Measurements from ENCODE around the gene IRAK1. TPM values are rescaled to one million over a fixed set of nuclear protein-coding genes. Genes with fewer than 3 reads are reported as not detected.

IRAK1 gene
- polyA plus RNA-seq, 1 donor from 2014 or later, result 6.8 TPM

DNA sequence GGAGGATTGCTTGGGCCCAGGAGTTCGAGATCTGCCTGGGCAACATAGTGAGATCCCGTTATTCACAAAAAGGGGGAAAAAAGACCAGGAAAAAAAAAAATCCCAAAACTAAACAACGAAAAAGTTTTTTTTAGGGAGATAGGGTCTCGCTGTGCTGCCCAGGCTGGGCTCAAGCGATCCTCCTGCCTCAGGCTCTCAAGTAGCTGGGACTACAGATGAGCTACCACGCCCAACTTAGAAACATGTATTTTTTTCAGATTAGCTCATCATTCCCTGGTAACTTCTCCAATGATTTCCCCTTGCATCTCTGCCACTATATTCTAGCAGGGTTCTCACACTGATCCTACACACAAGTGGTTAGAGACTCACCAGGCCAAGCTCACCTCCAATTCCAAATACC, 24.4 kb upstream of the IRAK1 start:
- no peak overlapping the region for H3K4me2 ChIP-seq (ENCODE audit: low read length)
- H3K27ac ChIP-seq (ENCODE audit: low read length), result no peak overlapping the region
- H3F3A ChIP-seq (ENCODE audit: insufficient read depth, low read length, poor library complexity, severe bottlenecking), result no peaks in the 10 kb centered on the region
- H3K79me2 ChIP-seq (replicated peaks; ENCODE audit: insufficient read depth, low read length), result no peaks in the 10 kb centered on the region
- TF ChIP-seq EP300 (conservative IDR thresholded peaks at IDR 0.05; ENCODE audit: poor library complexity, severe bottlenecking) (no peak), MXI1 (conservative IDR thresholded peaks at IDR 0.05; ENCODE audit: poor library complexity, severe bottlenecking) (no peak), EZH2 (IDR thresholded peaks at IDR 0.05; ENCODE audit: borderline replicate concordance, insufficient read depth, low read length, poor library complexity, severe bottlenecking) (no peak), RAD21 (conservative IDR thresholded peaks at IDR 0.05) (no peak), POLR2AphosphoS5 (IDR thresholded peaks at IDR 0.05) (no peak), SMC3 (conservative IDR thresholded peaks at IDR 0.05; ENCODE audit: poor library complexity) (no peak), TAF1 (IDR thresholded peaks at IDR 0.05; ENCODE audit: low read depth) (no peak)
- TF ChIP-seq, protein P1, sequence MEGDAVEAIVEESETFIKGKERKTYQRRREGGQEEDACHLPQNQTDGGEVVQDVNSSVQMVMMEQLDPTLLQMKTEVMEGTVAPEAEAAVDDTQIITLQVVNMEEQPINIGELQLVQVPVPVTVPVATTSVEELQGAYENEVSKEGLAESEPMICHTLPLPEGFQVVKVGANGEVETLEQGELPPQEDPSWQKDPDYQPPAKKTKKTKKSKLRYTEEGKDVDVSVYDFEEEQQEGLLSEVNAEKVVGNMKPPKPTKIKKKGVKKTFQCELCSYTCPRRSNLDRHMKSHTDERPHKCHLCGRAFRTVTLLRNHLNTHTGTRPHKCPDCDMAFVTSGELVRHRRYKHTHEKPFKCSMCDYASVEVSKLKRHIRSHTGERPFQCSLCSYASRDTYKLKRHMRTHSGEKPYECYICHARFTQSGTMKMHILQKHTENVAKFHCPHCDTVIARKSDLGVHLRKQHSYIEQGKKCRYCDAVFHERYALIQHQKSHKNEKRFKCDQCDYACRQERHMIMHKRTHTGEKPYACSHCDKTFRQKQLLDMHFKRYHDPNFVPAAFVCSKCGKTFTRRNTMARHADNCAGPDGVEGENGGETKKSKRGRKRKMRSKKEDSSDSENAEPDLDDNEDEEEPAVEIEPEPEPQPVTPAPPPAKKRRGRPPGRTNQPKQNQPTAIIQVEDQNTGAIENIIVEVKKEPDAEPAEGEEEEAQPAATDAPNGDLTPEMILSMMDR (IDR thresholded peaks at IDR 0.05; ENCODE audit: poor library complexity, severe bottlenecking), result no peak
- TF ChIP-seq, protein P2, sequence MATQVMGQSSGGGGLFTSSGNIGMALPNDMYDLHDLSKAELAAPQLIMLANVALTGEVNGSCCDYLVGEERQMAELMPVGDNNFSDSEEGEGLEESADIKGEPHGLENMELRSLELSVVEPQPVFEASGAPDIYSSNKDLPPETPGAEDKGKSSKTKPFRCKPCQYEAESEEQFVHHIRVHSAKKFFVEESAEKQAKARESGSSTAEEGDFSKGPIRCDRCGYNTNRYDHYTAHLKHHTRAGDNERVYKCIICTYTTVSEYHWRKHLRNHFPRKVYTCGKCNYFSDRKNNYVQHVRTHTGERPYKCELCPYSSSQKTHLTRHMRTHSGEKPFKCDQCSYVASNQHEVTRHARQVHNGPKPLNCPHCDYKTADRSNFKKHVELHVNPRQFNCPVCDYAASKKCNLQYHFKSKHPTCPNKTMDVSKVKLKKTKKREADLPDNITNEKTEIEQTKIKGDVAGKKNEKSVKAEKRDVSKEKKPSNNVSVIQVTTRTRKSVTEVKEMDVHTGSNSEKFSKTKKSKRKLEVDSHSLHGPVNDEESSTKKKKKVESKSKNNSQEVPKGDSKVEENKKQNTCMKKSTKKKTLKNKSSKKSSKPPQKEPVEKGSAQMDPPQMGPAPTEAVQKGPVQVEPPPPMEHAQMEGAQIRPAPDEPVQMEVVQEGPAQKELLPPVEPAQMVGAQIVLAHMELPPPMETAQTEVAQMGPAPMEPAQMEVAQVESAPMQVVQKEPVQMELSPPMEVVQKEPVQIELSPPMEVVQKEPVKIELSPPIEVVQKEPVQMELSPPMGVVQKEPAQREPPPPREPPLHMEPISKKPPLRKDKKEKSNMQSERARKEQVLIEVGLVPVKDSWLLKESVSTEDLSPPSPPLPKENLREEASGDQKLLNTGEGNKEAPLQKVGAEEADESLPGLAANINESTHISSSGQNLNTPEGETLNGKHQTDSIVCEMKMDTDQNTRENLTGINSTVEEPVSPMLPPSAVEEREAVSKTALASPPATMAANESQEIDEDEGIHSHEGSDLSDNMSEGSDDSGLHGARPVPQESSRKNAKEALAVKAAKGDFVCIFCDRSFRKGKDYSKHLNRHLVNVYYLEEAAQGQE (IDR thresholded peaks at IDR 0.05; ENCODE audit: borderline replicate concordance), result no peak
- no peaks in the 10 kb centered on the region for H3K9me2 ChIP-seq (ENCODE audit: insufficient read depth, low read length)
- H3K36me3 ChIP-seq (ENCODE audit: insufficient read depth, low read length), result no peaks in the 10 kb centered on the region
- H3K9me3 ChIP-seq (ENCODE audit: low read length), result no peaks in the 10 kb centered on the region
- no peaks in the 10 kb centered on the region for H3K27me3 ChIP-seq (ENCODE audit: insufficient read depth, low read depth, low read length)
- no peak overlapping the region for H3K9ac ChIP-seq (ENCODE audit: low read length)
- H4K20me1 ChIP-seq (ENCODE audit: insufficient read depth), result no peaks in the 10 kb centered on the region
- H3K4me3 ChIP-seq (ENCODE audit: low read length), result no peak overlapping the region
- H2AFZ ChIP-seq (ENCODE audit: low read depth, low read length), result no peak overlapping the region

DNA sequence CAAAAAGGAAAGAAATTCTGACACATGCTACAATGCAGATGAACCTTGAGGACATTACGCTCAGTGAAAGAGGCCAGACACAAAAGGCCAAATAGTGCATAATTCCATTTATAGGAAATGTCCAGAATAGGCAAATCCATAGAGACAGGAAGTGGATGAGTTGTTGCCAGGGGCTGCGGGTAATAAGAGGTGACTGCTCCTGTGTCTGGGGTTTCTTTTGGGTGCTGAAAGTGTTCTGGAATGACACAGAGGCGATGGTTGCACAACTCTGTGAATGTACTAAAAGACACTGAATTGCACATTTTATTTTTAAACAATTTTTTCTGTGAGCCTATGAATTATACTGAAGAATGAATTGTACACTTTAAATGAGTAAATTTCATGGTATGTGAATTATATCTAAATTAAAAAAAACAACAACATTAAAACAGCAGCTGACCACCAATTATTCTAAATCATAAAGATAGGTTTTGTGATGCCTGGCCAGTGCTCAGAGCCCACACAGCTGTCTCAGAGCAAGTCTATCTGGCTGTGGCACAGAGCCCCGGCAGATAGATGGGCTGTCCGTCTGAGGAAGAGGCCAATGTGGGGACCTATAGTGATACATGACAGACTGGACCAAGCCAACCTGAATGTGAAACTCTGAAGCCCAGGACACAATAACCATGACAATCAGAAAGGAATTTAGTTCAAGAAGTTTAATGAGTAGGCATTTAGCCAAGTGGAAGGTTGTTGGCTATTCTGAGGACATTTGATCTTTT, 23.5 kb upstream of the IRAK1 start:
- H3K27me3 ChIP-seq (ENCODE audit: insufficient read depth, low read depth, low read length), result no peaks in the 10 kb centered on the region
- H3K4me3 ChIP-seq (ENCODE audit: low read length), result no peak overlapping the region
- H3K9me3 ChIP-seq (ENCODE audit: low read length), result no peaks in the 10 kb centered on the region
- TF ChIP-seq POLR2AphosphoS5 (IDR thresholded peaks at IDR 0.05), result no peak
- TF ChIP-seq, protein P2 (IDR thresholded peaks at IDR 0.05; ENCODE audit: borderline replicate concordance), result no peak
- no peak for TF ChIP-seq SMC3 (conservative IDR thresholded peaks at IDR 0.05; ENCODE audit: poor library complexity)
- no peaks in the 10 kb centered on the region for H3K36me3 ChIP-seq (ENCODE audit: insufficient read depth, low read length)
- no peak overlapping the region for H2AFZ ChIP-seq (ENCODE audit: low read depth, low read length)
- no peaks in the 10 kb centered on the region for H4K20me1 ChIP-seq (ENCODE audit: insufficient read depth)
- H3K9me2 ChIP-seq (ENCODE audit: insufficient read depth, low read length), result no peaks in the 10 kb centered on the region
- no peak overlapping the region for H3K27ac ChIP-seq (ENCODE audit: low read length)
- no peak overlapping the region for H3K9ac ChIP-seq (ENCODE audit: low read length)
- no peaks in the 10 kb centered on the region for H3F3A ChIP-seq (ENCODE audit: insufficient read depth, low read length, poor library complexity, severe bottlenecking)
- H3K79me2 ChIP-seq (replicated peaks; ENCODE audit: insufficient read depth, low read length), result no peaks in the 10 kb centered on the region
- H3K4me2 ChIP-seq (ENCODE audit: low read length), result no peak overlapping the region
